Nucleus accumbens (tissue), 56 donors: Measurements from ENCODE around the gene ZEB2.

Experiments used
- DNase-seq, 56 donors: peaks; one replicate each; lab custom pipeline; 2025; lab: John Stamatoyannopoulos, UW

ZEB2 gene

DNA sequence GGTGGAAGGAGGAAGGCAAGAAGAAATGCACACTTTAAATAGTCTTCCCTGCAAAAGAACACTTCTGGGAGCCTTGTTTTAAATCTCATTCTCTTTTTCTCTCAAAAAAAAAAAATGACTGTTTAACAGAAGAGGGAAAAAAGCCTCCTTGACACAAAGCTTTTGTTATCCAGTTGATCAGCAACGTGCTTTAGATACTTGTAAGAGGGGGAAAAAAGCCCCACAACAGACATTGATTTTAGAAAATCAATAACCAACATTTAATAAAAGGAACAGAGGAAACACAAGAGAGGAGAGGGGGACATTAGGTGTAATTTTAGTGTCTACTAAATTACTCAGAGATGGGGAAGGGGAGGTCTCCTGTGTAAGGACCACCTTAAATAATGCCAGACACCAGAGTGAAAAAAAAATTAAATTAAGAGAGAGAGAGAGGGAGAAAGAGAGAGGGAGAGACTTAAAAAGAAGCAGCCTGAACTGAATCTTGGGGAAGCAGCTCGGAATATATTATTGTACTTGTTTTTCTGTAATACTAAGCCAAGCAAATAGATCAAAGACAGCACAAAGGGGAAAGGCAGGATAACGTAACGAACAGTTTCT lies 4.7 kb downstream of the ZEB2 start:
- DNase-seq, result no peak

DNA sequence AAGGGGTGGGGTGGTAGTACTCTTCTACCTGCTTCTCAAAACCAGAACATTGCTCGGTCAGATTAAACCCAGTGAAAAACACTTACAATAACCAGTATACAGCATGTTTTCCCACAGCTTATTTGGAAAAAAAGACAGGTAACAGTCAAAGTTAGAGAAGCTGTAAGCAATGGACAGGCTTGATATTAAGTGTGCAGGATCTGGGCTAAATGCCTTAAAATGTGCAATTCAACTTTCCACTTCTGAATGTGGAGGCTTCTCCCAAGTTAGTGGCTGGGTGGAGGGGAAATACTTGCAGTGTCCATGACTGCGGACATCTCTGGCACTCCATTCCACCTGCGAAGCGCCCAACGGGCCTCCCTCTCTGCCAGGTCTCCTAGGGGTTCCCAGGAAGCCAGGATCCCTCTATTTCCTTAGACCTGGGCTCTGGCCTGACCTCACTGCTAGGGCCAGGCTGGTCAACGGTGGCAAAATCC lies 5.3 kb downstream of the ZEB2 start:
- peak in 2 of 56 donors; percentile 33 to 34 for DNase-seq

DNA sequence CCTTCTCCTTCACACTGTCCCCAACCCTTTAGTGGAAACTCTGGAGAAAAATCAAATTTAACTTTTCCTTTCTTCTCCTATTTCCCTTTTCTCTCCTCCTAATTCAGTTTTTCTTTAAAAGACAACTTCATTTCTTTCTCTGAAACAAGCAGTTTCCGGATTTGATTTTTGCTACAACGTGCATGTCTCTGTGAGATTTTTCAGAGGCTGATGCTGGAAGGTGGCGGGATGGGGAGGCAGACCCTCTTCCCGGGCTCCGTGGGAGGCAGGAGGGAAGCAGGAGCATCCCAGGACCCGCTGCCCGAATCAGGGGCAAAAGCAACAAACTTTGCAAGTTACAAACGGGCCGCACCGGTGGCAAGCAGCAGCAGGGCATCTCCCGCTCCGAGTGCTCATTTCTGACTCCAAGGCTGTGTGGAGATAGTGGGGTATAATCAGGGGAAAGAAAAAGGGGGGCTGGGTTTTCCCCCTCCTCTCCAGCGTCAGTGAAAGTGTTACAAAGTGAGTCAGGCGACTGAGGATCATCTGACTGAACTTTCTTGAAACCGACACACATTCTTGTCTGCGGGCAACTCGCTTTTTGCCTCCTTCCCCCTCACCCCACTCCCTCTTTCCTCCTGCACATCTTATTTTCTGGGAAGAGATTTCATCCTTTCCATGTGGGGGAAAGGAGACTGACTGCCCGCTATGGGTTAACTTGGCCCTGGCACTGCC lies 6.4 kb downstream of the ZEB2 start:
- DNase-seq, result peak in 30 of 56 donors; percentile 20 to 69 (median 47)

DNA sequence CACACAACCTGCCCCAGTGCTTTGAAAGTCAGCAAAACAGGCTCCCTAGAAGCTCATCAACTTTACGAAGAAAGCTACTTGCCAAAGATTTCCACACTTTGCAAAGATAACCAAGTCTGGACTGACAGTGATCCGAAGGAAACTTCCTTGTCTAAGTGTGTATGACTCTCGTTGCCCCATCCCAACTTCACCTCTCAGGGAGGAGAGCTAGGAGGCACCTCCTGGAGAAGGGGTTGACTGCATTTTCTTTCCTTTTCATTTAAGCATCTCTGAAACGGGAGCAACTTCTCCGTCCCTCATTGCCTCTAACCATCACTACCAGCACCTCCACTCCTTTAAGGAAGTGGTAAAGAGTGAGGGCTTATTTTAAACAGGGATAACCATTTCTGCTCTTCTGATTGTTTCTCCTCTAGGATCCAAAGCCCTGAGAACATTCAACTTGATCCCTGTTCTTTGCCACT lies 7.0 kb downstream of the ZEB2 start:
- peak in 1 of 56 donors; percentile 19 for DNase-seq

DNA sequence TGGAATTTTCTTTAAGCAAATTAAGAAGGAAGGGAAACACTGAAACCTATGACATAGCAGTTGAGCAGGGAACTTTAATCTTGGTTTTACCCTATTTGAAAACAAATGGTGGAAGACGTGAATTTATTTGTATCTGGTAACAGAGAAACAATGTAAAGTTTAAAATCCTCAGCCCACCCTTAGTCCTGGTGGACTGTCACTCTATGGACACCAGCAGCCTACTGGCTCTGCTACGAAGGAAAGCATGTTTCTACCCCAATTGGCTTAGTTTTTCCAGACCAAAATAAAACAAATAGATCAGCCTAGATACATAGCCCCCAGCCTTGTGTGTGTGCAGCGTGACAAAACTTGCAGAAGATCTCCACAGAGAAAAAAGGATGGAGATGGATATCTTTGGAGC lies 7.4 kb downstream of the ZEB2 start:
- DNase-seq, result no peak

DNA sequence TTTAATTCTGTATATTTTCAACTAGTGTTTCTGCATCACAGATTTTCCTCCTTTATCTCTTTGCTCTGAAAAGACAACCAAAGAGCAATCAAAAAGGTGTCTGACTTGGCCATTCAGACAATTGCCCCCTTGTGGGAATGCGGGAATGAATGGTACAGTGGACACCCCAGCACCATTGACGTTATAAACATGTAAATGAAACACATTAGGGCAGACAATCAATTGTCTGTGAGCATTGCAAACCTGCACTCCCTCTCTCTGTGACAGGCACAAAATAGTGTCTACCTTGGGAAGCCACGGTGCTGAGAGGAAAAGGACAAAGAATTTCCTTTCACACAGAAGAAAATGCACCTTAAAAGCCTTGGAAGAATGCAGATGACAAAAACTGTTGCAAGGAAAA lies 8.0 kb downstream of the ZEB2 start:
- peak in 30 of 56 donors; percentile 22 to 82 (median 60) for DNase-seq

DNA sequence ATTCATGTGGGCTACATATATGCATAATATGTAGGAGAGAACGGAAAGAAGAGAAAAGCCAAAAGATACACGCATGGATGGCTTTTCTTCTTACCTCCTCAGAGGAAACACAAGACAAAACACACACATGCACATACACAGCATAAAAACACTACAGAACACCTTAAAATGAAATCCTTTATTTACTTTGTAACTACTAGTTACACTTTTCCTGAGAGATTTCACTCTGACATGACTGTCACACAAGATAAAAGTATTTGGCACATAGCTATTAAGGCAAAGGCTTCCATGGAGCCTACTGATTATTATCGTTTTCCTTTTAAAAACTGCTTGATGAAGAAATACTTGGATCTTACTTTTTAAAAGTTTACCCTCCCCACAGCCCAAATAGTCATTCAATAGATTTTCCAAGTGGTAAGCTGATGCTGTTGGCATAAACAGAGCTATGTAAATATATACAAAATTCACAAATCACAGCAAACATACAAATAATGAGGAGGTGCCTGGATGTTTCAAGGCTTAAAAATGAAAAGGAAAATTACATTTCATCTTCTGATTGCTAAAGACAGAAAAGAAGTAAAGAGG lies 8.6 kb downstream of the ZEB2 start:
- DNase-seq, result no peak

DNA sequence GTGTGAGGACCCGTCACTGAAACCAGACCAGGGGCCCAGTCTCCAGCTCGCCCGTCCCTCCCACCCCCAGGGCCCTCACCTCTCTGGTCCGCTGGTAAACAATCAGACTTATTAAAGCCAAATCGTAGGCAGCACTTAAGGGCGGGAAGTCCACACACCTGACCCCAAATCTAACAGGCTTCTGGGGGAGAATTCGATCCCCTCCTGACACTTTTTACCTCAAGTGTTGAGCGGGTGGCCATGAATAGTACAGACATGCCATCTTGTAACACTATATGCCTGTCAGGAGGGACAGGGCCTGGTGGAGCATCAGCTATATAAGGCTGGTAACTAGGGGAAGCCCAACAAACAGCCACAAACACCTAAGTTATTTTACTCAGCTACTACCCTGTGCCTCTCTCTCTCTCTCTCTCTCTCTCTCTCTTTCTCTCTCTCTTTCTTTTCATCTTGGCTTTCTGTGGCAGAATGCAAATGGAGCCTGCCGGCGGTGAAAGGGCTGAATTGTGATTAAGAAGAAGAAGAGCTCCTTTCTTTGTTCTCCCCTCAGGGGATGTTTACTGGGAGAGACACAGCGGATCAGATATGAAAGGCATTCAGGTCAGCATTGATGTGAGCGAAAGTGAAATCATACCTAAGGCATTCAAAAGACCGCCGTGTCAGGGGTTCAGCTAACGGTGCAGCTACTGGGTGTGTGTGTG lies 9.5 kb downstream of the ZEB2 start:
- DNase-seq, result peak in 4 of 56 donors; percentile 50 to 76 (median 60)

DNA sequence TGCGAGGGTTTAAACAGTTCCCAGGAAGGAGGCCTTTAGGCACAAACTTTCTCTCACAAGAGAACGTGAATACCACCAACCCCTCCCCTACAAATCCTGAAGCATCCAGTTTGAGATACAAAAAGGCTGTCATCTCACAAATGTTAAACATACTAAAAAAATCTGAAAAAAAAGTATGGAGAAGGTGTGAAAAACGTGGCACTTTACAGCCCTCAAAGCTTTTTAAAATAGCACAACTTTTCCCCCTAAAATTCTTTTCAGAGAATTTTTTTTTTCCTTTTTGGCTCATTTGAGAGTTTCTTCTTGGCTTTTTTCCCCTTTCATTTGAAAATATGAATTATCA lies 10.1 kb downstream of the ZEB2 start:
- DNase-seq, result no peak

DNA sequence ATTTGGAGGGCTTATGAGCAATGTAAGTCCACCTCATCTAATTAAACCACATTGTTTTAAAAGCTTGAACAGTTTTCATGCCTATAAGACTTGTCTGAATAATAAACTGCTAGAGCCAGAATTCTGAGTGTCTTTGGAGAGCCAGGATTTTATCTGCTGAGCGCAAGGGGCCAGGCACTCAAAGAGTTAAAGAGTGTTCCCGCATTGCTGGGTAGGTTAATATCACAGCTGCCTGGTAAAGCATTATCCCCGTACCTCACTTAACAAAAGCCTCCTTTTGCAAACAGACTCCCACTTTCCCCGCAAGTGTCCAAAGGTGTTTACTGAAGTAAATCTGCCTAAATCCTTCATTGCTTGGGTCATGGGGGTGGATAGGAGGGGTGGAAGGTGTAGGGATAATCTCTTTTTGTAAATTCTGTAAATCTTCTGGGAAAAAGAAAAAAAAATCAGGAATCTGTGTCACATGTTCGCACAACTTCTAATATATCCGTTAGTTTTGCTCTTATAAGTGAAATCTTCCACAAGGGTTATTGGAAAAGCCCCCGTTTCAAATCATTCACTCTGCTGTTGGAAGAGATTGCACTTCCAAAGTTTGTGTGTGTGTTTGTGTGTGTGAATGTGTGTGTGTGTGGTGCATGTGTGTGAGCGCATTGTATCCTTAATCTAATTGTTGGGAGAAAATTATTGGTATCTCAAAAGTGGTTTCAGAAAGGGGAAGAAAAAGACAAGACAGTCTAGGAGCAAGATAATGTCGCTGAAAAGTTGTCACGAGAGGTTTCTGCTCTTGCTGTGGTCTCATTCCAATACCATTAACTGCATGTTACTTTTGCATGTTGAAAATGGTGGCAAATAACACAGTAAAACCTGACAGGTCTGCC lies 10.7 kb downstream of the ZEB2 start:
- no peak for DNase-seq

DNA sequence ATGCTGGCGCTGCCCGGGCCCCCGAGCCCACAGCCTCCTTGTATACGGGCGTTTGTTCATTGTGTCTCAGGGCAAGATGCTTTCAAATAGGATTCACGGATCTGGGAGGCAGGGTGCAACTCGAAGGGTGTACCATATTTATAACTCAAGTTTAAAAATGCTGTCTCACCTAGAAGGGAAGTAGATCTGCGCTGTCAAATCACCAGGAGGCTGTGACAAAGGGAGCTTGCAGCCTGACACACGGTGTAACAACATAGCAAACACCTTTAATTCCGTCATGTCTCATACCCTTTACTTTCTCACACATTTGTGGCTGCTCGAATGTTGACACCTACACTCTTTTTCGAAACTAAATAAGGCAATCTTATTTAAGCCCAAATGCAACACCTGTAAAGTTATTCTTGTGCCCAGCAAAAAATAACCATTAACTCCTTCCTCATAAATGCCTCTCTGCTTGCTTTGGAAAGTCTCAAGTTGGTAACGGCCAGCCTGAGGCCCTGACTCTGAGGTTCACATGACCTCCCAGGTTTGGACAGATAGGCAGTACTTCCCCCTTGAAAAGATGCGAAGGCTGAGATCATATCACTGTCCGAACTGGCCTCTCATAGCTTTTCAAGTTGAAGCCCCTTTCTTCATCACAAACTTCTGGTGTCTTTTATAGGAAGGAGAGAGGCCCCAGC lies 11.6 kb downstream of the ZEB2 start:
- peak in 34 of 56 donors; percentile 20 to 80 (median 56) for DNase-seq

DNA sequence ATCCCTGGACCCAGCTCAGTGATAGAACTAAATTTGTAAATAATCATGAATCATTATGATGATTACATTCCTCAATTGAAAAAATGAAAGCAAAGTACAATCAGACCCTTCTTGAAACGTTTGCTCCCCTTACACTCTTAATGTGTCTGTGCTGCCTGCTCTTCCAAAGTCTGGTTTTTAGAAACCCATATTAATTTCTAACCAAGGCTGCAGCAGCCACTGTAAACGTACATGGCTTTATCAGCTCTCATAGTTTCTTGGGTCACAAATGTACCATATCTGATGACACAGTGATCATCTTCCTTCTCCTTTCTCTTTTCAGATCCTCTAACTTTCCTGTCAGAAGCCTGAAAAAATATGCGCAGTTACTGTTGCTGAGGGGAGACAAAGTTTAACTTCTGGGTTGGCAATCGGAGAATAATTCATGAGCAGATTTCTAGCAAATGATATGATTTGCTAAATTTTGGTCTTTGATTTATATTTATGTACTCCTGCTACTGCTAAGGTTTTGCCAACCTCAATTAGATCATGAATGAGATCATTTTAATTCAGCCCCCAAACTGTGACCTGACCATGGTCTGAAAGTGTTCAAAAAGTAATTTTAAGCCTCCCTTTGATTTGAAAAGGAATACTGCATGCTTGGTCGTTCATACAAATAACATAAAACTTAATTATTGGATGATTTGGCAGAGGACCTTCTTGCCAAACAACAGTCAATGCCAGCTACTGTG lies 12.3 kb downstream of the ZEB2 start:
- no peak for DNase-seq

DNA sequence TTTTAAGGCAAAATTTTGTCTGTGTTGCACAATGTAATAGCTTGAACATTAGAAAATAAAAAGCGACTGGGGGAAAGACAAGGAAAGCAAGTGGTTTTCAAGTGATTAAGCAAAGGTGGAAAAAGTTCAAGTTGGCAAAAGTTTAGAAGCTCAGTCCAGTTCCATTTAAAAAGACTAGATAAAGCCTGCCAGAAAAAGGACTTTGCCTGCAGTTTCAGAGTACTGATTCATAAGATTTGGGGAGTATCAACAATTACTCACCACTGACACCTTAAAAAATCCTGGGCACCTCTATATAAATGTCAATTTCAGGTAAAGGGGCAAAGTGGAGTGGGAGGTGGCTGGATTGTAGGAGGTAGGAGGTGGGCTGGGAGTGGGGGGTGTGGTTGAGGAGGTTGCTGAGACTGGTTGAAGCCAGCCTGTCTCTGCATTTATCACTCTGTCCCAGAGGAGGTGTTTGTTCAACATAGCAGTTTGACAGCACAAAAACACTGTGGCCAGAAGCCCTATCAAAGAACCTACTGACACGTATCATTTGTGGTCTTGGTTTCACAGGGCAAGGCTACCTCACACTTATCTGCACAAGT lies 14.6 kb downstream of the ZEB2 start:
- DNase-seq, result no peak

DNA sequence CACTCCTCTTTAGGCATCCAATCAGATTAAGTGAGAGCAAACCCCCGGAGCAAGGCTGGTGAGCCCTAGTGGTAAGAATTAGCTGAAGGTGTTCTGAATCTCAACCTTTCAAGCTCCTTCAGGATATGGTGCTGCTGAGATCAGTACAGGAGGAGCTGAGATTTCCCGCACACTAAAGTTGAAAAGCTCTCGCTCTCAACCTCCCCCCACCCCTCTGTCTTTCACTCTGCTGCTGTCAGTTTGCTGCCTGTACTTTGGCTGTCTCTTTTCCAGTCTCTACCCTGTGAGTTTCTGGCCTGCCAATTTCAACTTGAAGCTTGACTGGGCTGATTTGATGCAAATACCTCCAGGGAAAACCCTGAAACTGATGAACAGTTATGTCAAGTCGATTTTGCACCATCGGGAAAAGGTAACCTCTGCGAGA lies 15.7 kb downstream of the ZEB2 start:
- DNase-seq, result peak in 1 of 56 donors; percentile 23

DNA sequence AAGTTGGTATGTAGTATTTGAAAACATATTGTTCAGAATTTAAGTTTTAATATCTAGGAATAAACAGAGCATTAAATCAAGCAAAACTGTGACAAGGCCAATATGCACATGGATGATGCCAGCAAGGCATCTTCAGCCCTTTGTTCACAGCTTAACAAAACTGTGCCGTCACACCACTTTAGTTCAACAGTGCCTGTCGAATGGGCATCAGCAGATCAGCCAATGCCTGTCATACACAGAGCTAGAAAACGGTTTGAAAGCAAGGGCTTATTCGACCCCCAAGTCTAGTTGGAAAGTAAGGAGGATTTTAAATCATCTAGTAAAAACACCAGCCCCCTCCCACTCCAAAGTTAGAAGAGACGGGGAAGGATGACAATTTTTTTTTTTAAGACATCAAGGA lies 16.7 kb downstream of the ZEB2 start:
- DNase-seq, result peak in 9 of 56 donors; percentile 31 to 53 (median 39)

DNA sequence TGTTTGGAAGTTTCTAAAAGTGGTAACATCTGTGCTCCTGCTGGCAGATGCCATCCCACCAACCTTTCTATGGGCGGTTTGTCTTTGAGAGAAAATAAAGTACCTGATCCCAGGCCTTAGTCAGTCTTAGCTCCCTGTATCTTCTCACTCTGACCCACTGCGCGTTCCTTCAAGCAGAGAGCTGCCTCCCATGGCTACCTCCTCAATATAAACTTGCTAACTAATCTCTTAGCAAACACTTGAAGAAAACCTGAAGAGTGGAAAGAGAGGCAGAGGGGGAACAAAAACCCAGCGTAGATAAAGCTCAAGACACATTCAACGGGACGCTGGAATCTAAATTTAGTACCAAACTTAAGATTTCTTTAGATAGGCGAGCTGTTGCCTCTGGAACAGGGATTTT lies 17.6 kb downstream of the ZEB2 start:
- no peak for DNase-seq

DNA sequence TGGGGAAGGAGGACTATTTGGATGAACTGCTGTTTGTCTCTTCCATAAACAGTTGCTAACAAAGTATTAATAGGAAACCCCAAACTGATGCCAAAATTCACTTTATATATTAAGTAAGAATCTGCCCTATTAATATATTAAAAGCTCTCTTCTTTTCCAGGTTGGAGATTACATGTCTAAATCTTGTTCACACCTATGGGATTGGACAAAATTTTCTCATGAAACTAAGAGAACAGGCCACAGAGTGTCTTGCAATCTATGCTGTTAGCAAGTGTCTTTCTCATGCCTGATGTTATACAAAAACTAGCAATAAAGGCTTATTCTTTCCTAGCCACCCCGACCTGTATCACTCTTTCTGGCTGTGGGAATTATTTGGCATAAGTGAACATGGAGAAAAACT lies 18.3 kb downstream of the ZEB2 start:
- no peak for DNase-seq

DNA sequence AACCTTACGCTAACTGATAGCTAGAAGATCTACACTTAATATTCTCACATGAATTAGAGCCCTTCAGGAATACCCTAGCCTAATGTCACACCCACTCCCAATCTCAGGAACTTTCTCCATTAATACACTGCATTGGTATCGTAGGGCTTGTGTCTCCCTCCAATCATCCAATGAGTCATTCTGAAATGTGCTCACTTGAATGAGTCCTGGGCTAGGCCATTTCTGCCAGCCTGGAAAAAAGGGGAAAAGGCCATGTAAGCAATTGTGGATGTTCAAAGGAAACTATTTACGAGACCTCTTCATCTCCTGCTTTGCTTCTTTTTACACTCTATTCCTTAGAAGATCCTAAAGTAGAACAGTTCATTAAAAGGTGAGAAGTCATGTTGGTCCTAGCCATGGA lies 18.8 kb downstream of the ZEB2 start:
- DNase-seq, result no peak

DNA sequence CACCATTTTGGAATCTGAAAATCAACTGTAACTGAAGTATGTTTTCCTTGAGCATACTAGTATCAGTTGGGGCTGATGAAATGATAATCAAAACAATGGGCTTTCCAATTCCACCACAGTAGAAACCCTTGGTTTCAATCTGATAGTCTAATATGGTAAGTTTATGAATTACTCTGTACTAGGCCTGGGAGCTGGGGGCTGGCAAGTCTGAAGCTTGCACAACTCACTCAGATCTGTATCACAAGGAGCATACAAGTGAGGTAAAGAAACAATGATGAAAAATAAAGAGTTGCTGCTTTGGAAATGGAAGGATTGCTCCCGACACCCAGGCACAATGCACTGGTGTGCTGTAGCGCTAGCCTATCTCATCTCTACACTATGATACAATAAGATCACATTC lies 19.4 kb downstream of the ZEB2 start:
- DNase-seq, result no peak
